Measurements from ENCODE around the gene NKX6-2. TPM values are rescaled to one million over a fixed set of nuclear protein-coding genes. Genes with fewer than 3 reads are reported as not detected.

NKX6-2 gene
- total RNA-seq, 1 donor from 2014 or later, result not detected

DNA sequence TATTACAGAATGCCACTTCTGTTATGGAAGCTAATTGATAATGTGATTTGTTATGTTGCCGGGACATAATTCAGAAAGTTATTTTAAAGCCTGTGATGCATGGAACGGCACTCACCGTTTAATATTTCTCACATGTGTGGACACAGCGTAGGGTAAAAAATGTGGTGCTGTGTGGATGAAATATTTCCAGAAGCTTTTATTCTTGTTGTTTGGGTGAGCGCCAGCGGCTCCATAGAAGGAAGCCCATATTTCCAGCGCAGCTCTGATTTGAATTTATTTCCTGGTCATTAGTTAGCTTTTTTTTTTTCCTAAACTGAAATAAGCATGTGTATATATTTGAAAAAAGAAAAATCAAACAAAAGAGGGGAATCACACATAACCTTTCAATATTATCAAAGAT, 20.2 kb upstream of the NKX6-2 start:
- no peaks in the 10 kb centered on the region for H3K27me3 ChIP-seq (ENCODE audit: control insufficient read depth, insufficient read depth, low read length)
- FAIRE-seq (no peak), DNase-seq (ENCODE audit: low read depth) (no peak)
- TF ChIP-seq, protein P1, sequence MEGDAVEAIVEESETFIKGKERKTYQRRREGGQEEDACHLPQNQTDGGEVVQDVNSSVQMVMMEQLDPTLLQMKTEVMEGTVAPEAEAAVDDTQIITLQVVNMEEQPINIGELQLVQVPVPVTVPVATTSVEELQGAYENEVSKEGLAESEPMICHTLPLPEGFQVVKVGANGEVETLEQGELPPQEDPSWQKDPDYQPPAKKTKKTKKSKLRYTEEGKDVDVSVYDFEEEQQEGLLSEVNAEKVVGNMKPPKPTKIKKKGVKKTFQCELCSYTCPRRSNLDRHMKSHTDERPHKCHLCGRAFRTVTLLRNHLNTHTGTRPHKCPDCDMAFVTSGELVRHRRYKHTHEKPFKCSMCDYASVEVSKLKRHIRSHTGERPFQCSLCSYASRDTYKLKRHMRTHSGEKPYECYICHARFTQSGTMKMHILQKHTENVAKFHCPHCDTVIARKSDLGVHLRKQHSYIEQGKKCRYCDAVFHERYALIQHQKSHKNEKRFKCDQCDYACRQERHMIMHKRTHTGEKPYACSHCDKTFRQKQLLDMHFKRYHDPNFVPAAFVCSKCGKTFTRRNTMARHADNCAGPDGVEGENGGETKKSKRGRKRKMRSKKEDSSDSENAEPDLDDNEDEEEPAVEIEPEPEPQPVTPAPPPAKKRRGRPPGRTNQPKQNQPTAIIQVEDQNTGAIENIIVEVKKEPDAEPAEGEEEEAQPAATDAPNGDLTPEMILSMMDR (IDR thresholded peaks at IDR 0.05; ENCODE audit: insufficient read depth, low read length, severe bottlenecking), result no peak
- H3K4me3 ChIP-seq (ENCODE audit: low read depth, low read length), result no peak overlapping the region
- H3K36me3 ChIP-seq (ENCODE audit: control insufficient read depth, insufficient read depth, low read length), result no peaks in the 10 kb centered on the region

GRCh38 chr10:132805599-132805998, 19.7 kb upstream of the NKX6-2 start:
- TF ChIP-seq, protein P1 (IDR thresholded peaks at IDR 0.05; ENCODE audit: insufficient read depth, low read length, severe bottlenecking), result no peak
- DNase-seq (ENCODE audit: low read depth), result no peak
- Histone ChIP-seq H3K36me3 (ENCODE audit: control insufficient read depth, insufficient read depth, low read length) (no peaks in the 10 kb centered on the region), H3K4me3 (ENCODE audit: low read depth, low read length) (no peak overlapping the region), H3K27me3 (ENCODE audit: control insufficient read depth, insufficient read depth, low read length) (no peaks in the 10 kb centered on the region)
- FAIRE-seq, result no peak

- Histone ChIP-seq H3K27me3 (ENCODE audit: control insufficient read depth, insufficient read depth, low read length) (no peaks in the 10 kb centered on the region), H3K4me3 (ENCODE audit: low read depth, low read length) (no peak overlapping the region), H3K36me3 (ENCODE audit: control insufficient read depth, insufficient read depth, low read length) (no peaks in the 10 kb centered on the region)
- TF ChIP-seq, protein P1 (IDR thresholded peaks at IDR 0.05; ENCODE audit: insufficient read depth, low read length, severe bottlenecking), result no peak
- DNase-seq (ENCODE audit: low read depth), result no peak
- FAIRE-seq, result no peak
Measured at GRCh38 chr10:132804785-132805426, 19.0 kb upstream of the NKX6-2 start.

- FAIRE-seq, result no peak
- no peaks in the 10 kb centered on the region for H3K36me3 ChIP-seq (ENCODE audit: control insufficient read depth, insufficient read depth, low read length)
Measured at GRCh38 chr10:132804287-132804686, 18.3 kb upstream of the NKX6-2 start.

DNA sequence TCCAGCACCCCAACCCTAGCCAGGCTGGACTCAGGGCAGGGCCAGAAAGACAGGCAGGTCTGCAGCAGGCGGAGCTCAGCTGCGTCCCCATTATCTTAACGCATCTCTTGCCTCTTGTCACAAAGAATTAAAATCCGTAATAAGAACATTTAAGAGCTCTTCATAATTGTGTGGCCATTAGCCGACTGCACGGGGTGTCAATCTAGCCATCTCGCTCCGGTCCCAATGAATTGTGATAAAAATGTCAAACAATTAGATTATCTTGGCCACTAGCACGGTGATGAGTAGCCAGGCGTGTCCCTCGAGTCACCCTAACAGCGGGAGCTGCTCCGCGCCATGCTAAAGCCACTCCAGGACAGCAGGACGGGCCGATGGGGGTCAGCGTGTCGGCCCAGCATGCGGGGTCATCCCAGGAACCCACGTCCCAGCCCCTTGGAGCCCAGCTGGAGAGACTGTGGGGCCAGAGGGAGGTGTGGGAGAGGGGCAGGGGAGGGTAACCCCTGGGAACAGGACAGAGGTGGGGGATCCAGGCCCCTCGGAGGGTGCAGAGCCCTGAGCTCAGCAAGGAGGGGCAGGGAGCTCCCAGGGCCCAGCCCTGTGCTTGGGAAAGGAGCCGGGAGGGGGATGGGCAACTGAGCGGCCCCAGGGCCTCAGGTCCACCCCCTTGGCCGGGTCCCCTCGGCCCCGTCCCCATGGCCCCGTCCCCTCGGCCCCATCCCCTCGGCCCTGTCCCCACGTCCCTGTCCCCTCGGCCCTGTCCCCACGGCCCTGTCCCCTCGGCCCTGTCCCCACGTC, 17.7 kb upstream of the NKX6-2 start:
- DNase-seq (ENCODE audit: low read depth) (no peak), FAIRE-seq (no peak)
- Histone ChIP-seq H3K27me3 (ENCODE audit: control insufficient read depth, insufficient read depth, low read length) (no peaks in the 10 kb centered on the region), H3K4me3 (ENCODE audit: low read depth, low read length) (no peak overlapping the region), H3K36me3 (ENCODE audit: control insufficient read depth, insufficient read depth, low read length) (no peaks in the 10 kb centered on the region)
- TF ChIP-seq, protein P1 (IDR thresholded peaks at IDR 0.05; ENCODE audit: insufficient read depth, low read length, severe bottlenecking), result no peak

More at GRCh38 chr10:132804287-132804686, 18.3 kb upstream of the NKX6-2 start:
- no peak for DNase-seq (ENCODE audit: low read depth)
- TF ChIP-seq, protein P1 (IDR thresholded peaks at IDR 0.05; ENCODE audit: insufficient read depth, low read length, severe bottlenecking), result no peak
- no peak overlapping the region for H3K4me3 ChIP-seq (ENCODE audit: low read depth, low read length)
- no peaks in the 10 kb centered on the region for H3K27me3 ChIP-seq (ENCODE audit: control insufficient read depth, insufficient read depth, low read length)
